SW480 (cell line): ENCODE data around the gene RRP12.

Source experiments
- DNase-seq: peaks from one replicate; pipeline ENCODE4 v3.0.0-alpha.2; 2016; ENCODE audit warnings: low spot score

The RRP12 gene

GRCh38 chr10:97334370-97335175 is 66.6 kb downstream of the RRP12 start, which contains the start of gene FRAT2:
FRAT2 (minus strand) TSS chr10:97334729; CDS start chr10:97334572, 157 bp downstream.
- DNase-seq = peak; percentile 85

DNA sequence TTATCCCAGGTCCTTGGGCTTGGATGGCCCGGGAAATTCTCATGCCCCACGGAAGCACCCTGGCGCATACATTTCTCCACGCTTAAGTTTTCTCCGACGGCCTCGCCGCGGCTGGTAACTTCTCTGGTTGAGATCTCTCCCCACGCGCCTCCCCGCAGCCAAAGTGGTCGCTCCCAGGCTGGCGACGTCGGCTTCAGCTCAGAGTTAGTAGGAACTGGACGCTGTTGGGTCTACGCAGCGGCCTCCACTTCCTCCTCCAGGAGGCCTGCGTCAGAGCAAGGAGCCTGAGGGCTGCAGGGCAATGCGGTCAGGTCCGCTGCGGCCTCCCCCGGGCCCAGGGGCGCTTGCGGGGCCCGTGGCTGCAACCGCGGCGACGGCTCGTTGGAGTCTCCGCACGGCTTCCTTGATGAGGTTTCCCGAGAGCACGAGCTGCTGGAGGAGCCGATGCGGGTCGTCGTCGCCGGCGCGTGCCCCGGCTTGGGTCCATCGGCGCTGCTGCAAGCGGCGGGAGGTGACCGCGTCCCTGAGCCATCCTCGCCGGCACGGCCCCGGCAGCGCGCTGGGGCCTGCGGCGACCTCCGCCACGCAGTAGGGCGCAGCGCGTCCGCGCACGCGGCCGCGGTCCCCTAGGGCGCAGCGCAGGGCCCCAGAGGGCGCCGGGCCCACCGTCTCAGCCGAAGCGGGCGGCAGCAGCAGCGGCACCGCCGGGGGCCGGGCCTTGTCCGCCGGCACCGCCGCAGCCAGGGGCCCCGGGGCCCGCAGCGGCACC is 67.4 kb downstream of the RRP12 start:
- peak; percentile 36 for DNase-seq

DNA sequence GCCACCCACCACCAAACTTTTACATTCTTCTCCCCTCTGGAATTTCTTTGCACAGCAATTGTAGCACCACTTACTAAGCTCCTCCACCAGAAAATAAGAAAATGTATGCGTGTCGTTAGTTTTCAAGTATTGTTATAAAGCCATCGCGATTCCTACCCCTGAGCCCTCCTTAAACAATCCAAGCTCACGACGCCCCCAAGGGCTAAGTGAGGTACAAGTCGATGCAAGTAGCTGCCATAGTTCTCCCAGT is 67.9 kb downstream of the RRP12 start:
- DNase-seq = peak; percentile 48

GRCh38 chr10:97332591-97333350 is 68.4 kb downstream of the RRP12 start:
- peak; percentile 66 for DNase-seq

DNA sequence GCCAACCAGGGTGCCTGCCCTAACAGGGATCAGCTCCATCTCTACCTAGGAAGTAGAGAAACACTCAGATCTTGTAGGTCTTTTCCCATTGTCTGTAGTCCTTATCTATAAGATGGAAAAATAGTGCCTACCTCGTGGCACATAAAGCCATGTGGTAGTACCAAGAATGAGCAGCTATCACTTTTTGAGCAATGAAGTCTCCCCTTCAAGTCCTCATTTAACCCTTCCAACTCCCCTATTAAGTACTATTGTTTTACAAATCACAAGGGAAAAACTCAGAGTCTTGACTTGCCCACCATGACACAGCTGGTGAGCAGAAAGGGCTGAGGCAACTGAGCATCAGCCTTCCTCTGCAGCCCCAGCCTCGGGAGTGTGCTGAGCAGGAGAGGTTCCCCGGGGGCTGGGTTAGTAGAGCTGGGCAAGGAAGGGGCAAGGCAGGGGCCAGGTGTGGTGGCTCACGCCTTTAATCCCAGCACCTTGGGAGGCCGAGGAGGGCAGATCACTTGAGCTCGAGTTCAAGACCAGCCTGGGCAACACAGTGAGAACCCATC is 69.9 kb downstream of the RRP12 start:
- DNase-seq = no peak

GRCh38 chr10:97329766-97330165 is 71.4 kb downstream of the RRP12 start:
- DNase-seq = no peak

GRCh38 chr10:97328646-97329453 is 72.3 kb downstream of the RRP12 start:
- DNase-seq = no peak

- no peak for DNase-seq
These were observed 73.5 kb downstream of the RRP12 start for GRCh38 chr10:97327348-97328294.

DNA sequence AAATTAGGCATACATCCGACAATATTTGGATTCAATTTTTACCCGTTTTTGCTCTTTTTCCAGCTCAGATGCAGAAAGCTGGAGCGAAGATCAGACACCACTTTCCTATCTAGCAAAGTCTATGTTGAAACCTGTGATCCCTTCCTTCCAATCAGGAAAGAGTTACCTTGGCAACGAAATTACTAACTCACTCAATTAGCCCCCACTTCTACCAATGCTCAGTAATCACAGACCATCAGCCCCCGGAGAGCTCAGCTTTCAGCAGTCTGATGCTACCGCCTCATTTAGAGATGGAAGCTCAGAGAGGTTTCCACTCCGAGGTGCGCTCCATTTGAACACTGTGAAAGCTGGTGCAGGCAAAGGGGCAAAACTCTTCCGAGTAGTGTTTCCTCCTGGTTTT is 75.4 kb downstream of the RRP12 start:
- no peak for DNase-seq

- no peak for DNase-seq
These were observed 77.6 kb downstream of the RRP12 start for GRCh38 chr10:97323501-97323900.

GRCh38 chr10:97321804-97322190 is 79.3 kb downstream of the RRP12 start:
- no peak for DNase-seq

GRCh38 chr10:97321032-97321803 is 79.9 kb downstream of the RRP12 start:
- no peak for DNase-seq

DNA sequence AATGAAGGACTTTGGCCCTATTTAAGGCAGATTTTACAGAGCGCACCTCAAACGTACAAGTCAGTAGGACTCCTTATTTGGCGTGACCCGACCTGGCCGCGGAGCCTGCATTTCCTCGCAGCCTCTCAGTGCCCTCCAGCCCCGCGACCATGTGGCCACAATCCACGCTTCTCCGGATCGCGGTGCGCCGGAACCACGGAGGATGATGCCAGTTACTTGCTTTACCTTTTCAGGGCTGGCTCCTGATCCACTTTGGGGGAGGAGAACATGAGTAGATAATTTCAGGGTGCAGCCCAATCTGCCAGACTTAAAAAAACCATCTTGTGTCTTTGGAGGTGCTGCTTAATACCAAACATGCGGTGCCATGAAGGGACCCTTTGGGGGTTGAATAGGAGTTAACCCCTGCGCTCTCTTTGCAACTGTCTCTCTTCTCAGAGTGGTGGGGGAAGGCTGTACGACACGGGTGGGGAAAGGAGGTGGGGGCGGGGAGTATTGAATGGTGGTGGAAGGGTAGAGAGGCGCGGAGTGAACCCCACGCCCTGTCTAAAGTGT is 80.6 kb downstream of the RRP12 start:
- no peak for DNase-seq

DNA sequence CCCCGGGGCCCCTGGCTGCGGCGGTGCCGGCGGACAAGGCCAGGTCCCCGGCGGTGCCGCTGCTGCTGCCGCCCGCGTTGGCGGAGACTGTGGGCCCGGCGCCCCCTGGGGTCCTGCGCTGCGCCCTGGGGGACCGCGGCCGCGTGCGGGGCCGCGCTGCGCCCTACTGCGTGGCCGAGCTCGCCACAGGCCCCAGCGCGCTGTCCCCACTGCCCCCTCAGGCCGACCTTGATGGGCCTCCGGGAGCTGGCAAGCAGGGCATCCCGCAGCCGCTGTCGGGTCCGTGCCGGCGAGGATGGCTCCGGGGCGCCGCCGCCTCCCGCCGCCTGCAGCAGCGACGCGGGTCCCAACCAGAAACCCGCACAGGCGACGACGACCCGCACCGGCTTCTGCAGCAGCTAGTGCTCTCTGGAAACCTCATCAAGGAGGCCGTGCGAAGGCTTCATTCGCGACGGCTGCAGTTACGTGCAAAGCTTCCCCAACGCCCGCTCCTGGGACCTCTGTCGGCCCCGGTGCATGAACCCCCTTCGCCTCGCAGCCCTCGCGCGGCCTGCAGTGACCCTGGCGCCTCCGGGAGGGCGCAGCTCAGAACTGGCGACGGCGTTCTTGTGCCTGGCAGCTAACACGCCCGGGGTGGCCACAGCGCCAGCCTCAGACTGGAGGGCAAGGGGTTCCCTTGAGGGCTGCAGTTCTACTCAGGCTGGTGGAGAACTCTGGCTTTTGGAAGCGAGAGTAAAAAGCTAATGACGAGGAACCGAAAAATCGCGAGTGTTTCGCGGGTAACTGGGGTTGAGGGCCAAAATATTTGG is 81.3 kb downstream of the RRP12 start:
- peak; percentile 70 for DNase-seq

- peak; percentile 84 for DNase-seq
These were observed 82.1 kb downstream of the RRP12 start, which contains the start of gene FRAT1 for GRCh38 chr10:97318772-97319651. FRAT1 (plus strand) TSS chr10:97319271; CDS start chr10:97319454, 183 bp downstream.

- no peak for DNase-seq
These were observed 86.5 kb downstream of the RRP12 start for GRCh38 chr10:97314671-97315070.

- DNase-seq = no peak
These were observed 88.2 kb downstream of the RRP12 start for GRCh38 chr10:97312897-97313296.
